Esophagus muscularis mucosa (tissue), 4 donors: ENCODE data around the gene ERCC1. TPM values are rescaled to one million over a fixed set of nuclear protein-coding genes. Genes with fewer than 3 reads are reported as not detected.

Experiments
- DNase-seq: peaks from one replicate; pipeline ENCODE4 v3.0.0-alpha.2; 2017; ENCODE audit errors: extremely low spot score
- H3K27ac ChIP-seq, 4 donors: fragments of 200-600 bp; sonication (generic); replicated peaks in 1 of 4; 1 replicate in 3 of 4; 2 replicates in 1 of 4; pipeline ENCODE4 v1.5.1; 2016 to 2019; ENCODE audit warnings: mild to moderate bottlenecking in 1 of 4
- H3K27me3 ChIP-seq, 4 donors: fragments of 200-600 bp; sonication (generic); one replicate each; pipeline versions ENCODE4 v1.5.1 to v1.6.0; 2016 to 2019
- H3K36me3 ChIP-seq, 4 donors: fragments of 200-600 bp; sonication (generic); one replicate each; pipeline ENCODE4 v1.5.1; 2016 to 2019
- H3K4me1 ChIP-seq, 4 donors: fragments of 200-600 bp; sonication (generic); one replicate each; pipeline ENCODE4 v1.5.1; 2016 to 2019
- H3K4me3 ChIP-seq, 4 donors: fragments of 200-600 bp; sonication (generic); 1 replicate in 2 of 4; 2 replicates in 2 of 4; pipeline ENCODE4 v1.5.1; 2016 to 2019; ENCODE audit warnings: mild to moderate bottlenecking in 4 of 4, moderate library complexity in 1 of 4
- H3K9me3 ChIP-seq, 4 donors: fragments of 200-600 bp; sonication (generic); 1 replicate in 3 of 4; 2 replicates in 1 of 4; pipeline ENCODE4 v1.5.1; 2016 to 2019
- CTCF ChIP-seq, 3 experiments: fragments of 200-600 bp in 2 of 3; fragments of 450-650 bp in 1 of 3; sonication (generic) in 2 of 3; IDR thresholded peaks; one replicate each; pipeline ENCODE4 v1.5.1; 2017 to 2019; ENCODE audit warnings: antibody characterized with exemption in 3 of 3, mild to moderate bottlenecking in 2 of 3, moderate library complexity in 1 of 3
- EP300 ChIP-seq: sonication (generic); formaldehyde crosslinking; IDR thresholded peaks from one replicate; pipeline ENCODE4 v1.6.1; 2017; ENCODE audit warnings: antibody characterized with exemption
- POLR2A ChIP-seq: fragments of 450-650 bp; IDR thresholded peaks from one replicate; pipeline ENCODE4 v1.6.1; 2017; ENCODE audit warnings: antibody characterized with exemption, moderate library complexity, mild to moderate bottlenecking, low read depth
- POLR2AphosphoS5 ChIP-seq, 2 donors: sonication (generic); formaldehyde crosslinking; IDR thresholded peaks; one replicate each; pipeline ENCODE4 v1.6.1; 2017; ENCODE audit warnings: antibody characterized with exemption in 2 of 2
- WGBS: methylation state at CpG from one replicate; pipeline ENCODE4 v1.1.5; 2018; 5-methylcytosine and 5-hydroxymethylcytosine counted together
- intact Hi-C: fragments of 100-400 bp; cut with DNase I; formaldehyde crosslinking; loops from one replicate; pipeline ENCODE4 v1.15.1; 2023
- total RNA-seq, 4 donors: library from RNA; depleted of rRNA; stranded (reverse); fragments of >200 nt; gene quantifications; one replicate each; pipeline versions ENCODE4 v1.1.0 to v1.2.1, GENCODE V29; 2016

ERCC1 gene
- total RNA-seq, 4 donors from 2014 or later = 62.8 to 102 (median 69.3) TPM

GRCh38 chr19:45380107-45380506, 43.6 kb downstream of the ERCC1 start:
- no peak for DNase-seq
- H3K9me3 ChIP-seq = no peaks in the 10 kb centered on the region
- peaks cover 9 to 15% (median 13%) of the 10 kb centered on the region in 4 donors for H3K4me1 ChIP-seq
- H3K27me3 ChIP-seq = peaks cover 0 to 15% (median 4%) of the 10 kb centered on the region in 4 donors
- 80% methylated on average over 1 of the region's 1 CpG for WGBS
- H3K4me3 ChIP-seq = no peak overlapping the region
- intact Hi-C loops = no loop called here
- H3K36me3 ChIP-seq = peaks cover 0 to 32% (median 0%) of the 10 kb centered on the region in 4 donors
- TF ChIP-seq EP300 (no peak), POLR2AphosphoS5 (IDR thresholded peaks at IDR 0.05) (no peak), CTCF (IDR thresholded peaks at IDR 0.05) (no peak), POLR2A (no peak)
- H3K27ac ChIP-seq = no peak overlapping the region

- TF ChIP-seq POLR2A (no peak), EP300 (no peak), POLR2AphosphoS5 (IDR thresholded peaks at IDR 0.05) (peak; percentile 51 to 63), CTCF (IDR thresholded peaks at IDR 0.05) (no peak)
- no peak for DNase-seq
- H3K4me1 ChIP-seq = peaks cover 10 to 15% (median 12%) of the 10 kb centered on the region in 4 donors
- no peaks in the 10 kb centered on the region for H3K27me3 ChIP-seq
- peaks cover 0 to 10% (median 0%) of the 10 kb centered on the region in 4 donors for H3K36me3 ChIP-seq
- intact Hi-C loops = no loop called here
- WGBS = 51% methylated on average over 13 of the region's 13 CpGs
- no peaks in the 10 kb centered on the region for H3K9me3 ChIP-seq
- H3K27ac ChIP-seq = peak overlapping the region in 2 of 4 donors; percentile 44 to 54
- no peak overlapping the region for H3K4me3 ChIP-seq
Measured at GRCh38 chr19:45376045-45376724, 47.5 kb downstream of the ERCC1 start.

- peak; percentile 100 for DNase-seq
- Histone ChIP-seq H3K4me1 (peaks cover 7 to 19% (median 12%) of the 10 kb centered on the region in 4 donors), H3K36me3 (peaks cover 0 to 5% (median 2%) of the 10 kb centered on the region in 4 donors), H3K27me3 (no peaks in the 10 kb centered on the region), H3K27ac (peak within 1 kb of the TSS; percentile 73 to 86 (median 78)), H3K9me3 (no peaks in the 10 kb centered on the region), H3K4me3 (peak within 1 kb of the TSS; percentile 81 to 97 (median 94))
- TF ChIP-seq EP300 (no peak), POLR2AphosphoS5 (IDR thresholded peaks at IDR 0.05) (peak; percentile 41 to 92)
- WGBS = 8% methylated on average over 17 of the region's 55 CpGs
- intact Hi-C loops = no loop called here
Measured at GRCh38 chr19:45370410-45371204, 53.1 kb downstream of the ERCC1 start, which contains the start of gene ERCC2. TSS of gene ERCC2 (minus strand) at chr19:45370573. CDS start at chr19:45370540, 33 bp downstream.

GRCh38 chr19:45368737-45369340, 54.9 kb downstream of the ERCC1 start:
- intact Hi-C loops = no loop called here
- peaks cover 7 to 19% (median 12%) of the 10 kb centered on the region in 4 donors for H3K4me1 ChIP-seq
- TF ChIP-seq CTCF (IDR thresholded peaks at IDR 0.05) (no peak), EP300 (no peak), POLR2A (no peak), POLR2AphosphoS5 (IDR thresholded peaks at IDR 0.05) (no peak)
- peaks cover 3 to 23% (median 16%) of the 10 kb centered on the region in 4 donors for H3K36me3 ChIP-seq
- no peak overlapping the region for H3K27ac ChIP-seq
- no peak for DNase-seq
- 95% methylated on average over 10 of the region's 11 CpGs for WGBS
- no peaks in the 10 kb centered on the region for H3K27me3 ChIP-seq
- no peak overlapping the region for H3K4me3 ChIP-seq
- no peaks in the 10 kb centered on the region for H3K9me3 ChIP-seq
